ENCODE results near the gene ALDOB.

ALDOB gene

GRCh38 chr9:101478906-101479305 is 43.3 kb upstream of the ALDOB start:
- Histone ChIP-seq H3K4me1 (no peaks in the 10 kb centered on the region), H3K9me3 (ENCODE audit: control insufficient read depth, low read length) (no peaks in the 10 kb centered on the region), H3K4me3 (ENCODE audit: low read depth, low read length) (no peak overlapping the region), H2AFZ (no peak overlapping the region), H3K36me3 (ENCODE audit: control insufficient read depth, insufficient read depth, low read length) (no peaks in the 10 kb centered on the region), H3K27me3 (ENCODE audit: control insufficient read depth, insufficient read depth, low read length) (no peaks in the 10 kb centered on the region), H3K79me2 (peaks cover 5% of the 10 kb centered on the region), H3K27ac (no peak overlapping the region), H3K9ac (no peak overlapping the region), H3K4me2 (ENCODE audit: low read length) (no peak overlapping the region)
- no peak for TF ChIP-seq CTCF (IDR thresholded peaks at IDR 0.05)

- H3K27me3 ChIP-seq (ENCODE audit: control insufficient read depth, insufficient read depth, low read length) = no peaks in the 10 kb centered on the region
- TF ChIP-seq CTCF (IDR thresholded peaks at IDR 0.05) = no peak
- no peak overlapping the region for H3K4me2 ChIP-seq (ENCODE audit: low read length)
- H2AFZ ChIP-seq = no peak overlapping the region
- H3K79me2 ChIP-seq = peaks cover 5% of the 10 kb centered on the region
- H3K36me3 ChIP-seq (ENCODE audit: control insufficient read depth, insufficient read depth, low read length) = no peaks in the 10 kb centered on the region
- H3K27ac ChIP-seq = no peak overlapping the region
- H3K4me1 ChIP-seq = no peaks in the 10 kb centered on the region
- H3K4me3 ChIP-seq (ENCODE audit: low read depth, low read length) = no peak overlapping the region
- H3K9me3 ChIP-seq (ENCODE audit: control insufficient read depth, low read length) = no peaks in the 10 kb centered on the region
- no peak overlapping the region for H3K9ac ChIP-seq
Measured at GRCh38 chr9:101478444-101478843, 42.9 kb upstream of the ALDOB start.

GRCh38 chr9:101477736-101478135 is 42.2 kb upstream of the ALDOB start:
- Histone ChIP-seq H3K4me2 (ENCODE audit: low read length) (no peak overlapping the region), H3K36me3 (ENCODE audit: control insufficient read depth, insufficient read depth, low read length) (no peaks in the 10 kb centered on the region), H3K9ac (no peak overlapping the region), H3K4me1 (no peaks in the 10 kb centered on the region), H2AFZ (no peak overlapping the region), H3K9me3 (ENCODE audit: control insufficient read depth, low read length) (no peaks in the 10 kb centered on the region), H3K4me3 (ENCODE audit: low read depth, low read length) (no peak overlapping the region), H3K79me2 (peaks cover 5% of the 10 kb centered on the region), H3K27ac (no peak overlapping the region), H3K27me3 (ENCODE audit: control insufficient read depth, insufficient read depth, low read length) (no peaks in the 10 kb centered on the region)
- TF ChIP-seq CTCF (IDR thresholded peaks at IDR 0.05) = no peak

GRCh38 chr9:101477214-101477613 is 41.6 kb upstream of the ALDOB start:
- Histone ChIP-seq H3K9me3 (ENCODE audit: control insufficient read depth, low read length) (no peaks in the 10 kb centered on the region), H2AFZ (no peak overlapping the region), H3K4me1 (no peaks in the 10 kb centered on the region), H3K27me3 (ENCODE audit: control insufficient read depth, insufficient read depth, low read length) (no peaks in the 10 kb centered on the region), H3K4me2 (ENCODE audit: low read length) (no peak overlapping the region), H3K4me3 (ENCODE audit: low read depth, low read length) (no peak overlapping the region), H3K9ac (no peak overlapping the region), H3K27ac (no peak overlapping the region), H3K36me3 (ENCODE audit: control insufficient read depth, insufficient read depth, low read length) (no peaks in the 10 kb centered on the region), H3K79me2 (peaks cover 5% of the 10 kb centered on the region)
- TF ChIP-seq CTCF (IDR thresholded peaks at IDR 0.05) = no peak

GRCh38 chr9:101476576-101477208 is 41.1 kb upstream of the ALDOB start:
- H2AFZ ChIP-seq = no peak overlapping the region
- no peak overlapping the region for H3K27ac ChIP-seq
- peaks cover 5% of the 10 kb centered on the region for H3K79me2 ChIP-seq
- H3K9me3 ChIP-seq (ENCODE audit: control insufficient read depth, low read length) = no peaks in the 10 kb centered on the region
- H3K4me1 ChIP-seq = no peaks in the 10 kb centered on the region
- H3K4me3 ChIP-seq (ENCODE audit: low read depth, low read length) = no peak overlapping the region
- no peak overlapping the region for H3K4me2 ChIP-seq (ENCODE audit: low read length)
- no peak for TF ChIP-seq CTCF (IDR thresholded peaks at IDR 0.05)
- H3K9ac ChIP-seq = no peak overlapping the region
- no peaks in the 10 kb centered on the region for H3K27me3 ChIP-seq (ENCODE audit: control insufficient read depth, insufficient read depth, low read length)
- no peaks in the 10 kb centered on the region for H3K36me3 ChIP-seq (ENCODE audit: control insufficient read depth, insufficient read depth, low read length)

Measured in parathyroid adenoma (tissue), 2 donors.